Adipose tissue (tissue), 3 donors: ENCODE measurements around the gene DCUN1D4. TPM values are rescaled to one million over a fixed set of nuclear protein-coding genes. Genes with fewer than 3 reads are reported as not detected.
A peak's percentile ranks its signal among the peaks of the same experiment; 100 is the strongest.

ENCODE experiments used
- H3K27ac ChIP-seq: one replicate; pipeline ENCODE4 v1.5.1; 2013; ENCODE audit warnings: low read depth, low read length
- WGBS, 3 donors: extraction: QIAGEN DNeasy Blood & Tissue Kit; methylation state at CpG; one replicate each; pipeline ENCODE4 v1.1.7; 2013; 5-methylcytosine and 5-hydroxymethylcytosine counted together
- polyA plus RNA-seq, 3 donors: library from polyadenylated mRNA; stranded (reverse); fragments of 200-250 nt; gene quantifications; one replicate each; pipeline ENCODE4 v1.2.3, GENCODE V29; 2013
- donor health status: healthy with polysubstance abuse.
- donor health status: Bipolar disorder and iron deficiency.
- donor health status: healthy.

Gene DCUN1D4
- polyA plus RNA-seq = 10 to 100 TPM in 2 of 3 donors, 1 to 10 TPM in 1; 6.7 to 23.1 (median 15.5) TPM

DNA sequence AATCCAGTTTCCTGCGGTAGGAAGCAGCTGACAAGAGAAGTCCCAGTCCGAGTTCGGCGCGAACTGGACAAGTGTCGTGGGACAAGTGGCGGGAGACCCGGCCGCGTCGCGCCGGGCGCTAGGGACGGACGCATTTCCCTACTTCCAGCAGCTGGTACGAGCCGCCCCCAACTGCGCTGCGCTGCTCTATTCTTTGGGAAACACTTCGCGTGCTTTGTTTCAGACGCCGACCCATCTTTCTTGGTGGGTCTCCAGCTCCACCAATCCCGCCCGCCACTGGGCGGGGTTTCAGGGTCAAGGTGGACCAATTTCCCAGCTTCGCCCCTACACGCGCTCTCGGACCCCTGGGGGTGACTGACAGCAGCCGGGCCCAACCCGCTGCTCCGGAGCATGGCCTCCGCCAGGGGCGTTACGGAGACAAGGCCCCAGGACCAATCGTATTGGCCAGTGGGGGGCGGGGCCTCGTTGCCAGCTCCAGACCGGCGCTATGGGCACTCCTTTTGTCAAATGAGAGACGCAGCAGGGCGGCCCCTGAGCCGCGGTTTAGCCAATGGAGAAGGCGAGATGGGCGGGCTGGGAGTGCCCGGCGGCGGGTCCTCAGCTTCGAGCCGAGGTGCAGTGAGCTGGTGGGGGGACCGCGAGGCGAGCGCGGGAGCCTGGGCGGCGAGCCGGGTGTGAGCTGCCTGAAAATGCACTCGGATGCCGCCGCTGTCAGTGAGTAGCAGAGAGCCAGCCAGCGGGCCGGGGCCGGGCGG lies at the start of gene DCUN1D4:
Gene DCUN1D4 (plus strand): TSS at position 600 of the 755 bp plus-strand sequence. CDS start 90 bp downstream, at position 690.
- H3K27ac ChIP-seq = peak within 1 kb of the TSS; percentile 91
- 0 to 1% (median 1%) methylated on average over 59 to 68 of the region's 68 CpGs for WGBS, 3 donors

DNA sequence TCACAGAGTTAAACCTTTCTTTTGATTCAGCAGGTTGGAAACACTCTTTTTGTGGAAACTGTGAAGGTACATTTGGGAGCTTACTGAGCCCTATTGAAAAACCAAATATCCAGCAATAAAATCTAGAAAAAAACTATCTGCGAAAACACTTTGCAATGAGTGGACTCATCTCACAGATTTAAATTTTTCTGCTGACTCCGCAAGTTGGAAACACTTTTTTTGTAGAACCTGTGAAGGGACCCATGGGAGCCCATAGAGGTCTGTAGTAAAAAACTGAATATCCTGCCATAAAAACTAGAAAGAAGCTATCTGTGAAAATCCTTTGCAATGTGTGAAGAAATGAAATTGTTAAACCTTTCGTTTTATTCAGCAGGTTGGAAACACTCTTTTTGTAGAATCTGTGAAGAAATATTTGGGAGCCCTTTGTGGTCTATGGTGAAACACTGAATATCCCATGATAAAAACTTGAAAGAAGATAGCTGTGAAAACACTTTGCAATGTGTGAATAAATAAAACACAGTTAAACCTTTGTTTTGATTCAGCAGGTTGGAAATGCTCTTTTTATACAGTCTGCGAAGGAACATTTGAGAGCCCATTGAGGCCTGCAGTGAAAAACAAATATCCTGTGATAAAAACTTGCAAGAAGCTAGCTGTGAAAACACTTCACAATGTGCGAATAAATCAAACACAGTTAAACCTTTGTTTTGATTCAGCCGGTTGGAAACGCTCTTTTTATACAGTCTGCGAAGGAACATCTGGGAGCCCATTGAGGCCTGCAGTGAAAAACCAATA lies 22.3 kb upstream of the DCUN1D4 start:
- 81 to 89% (median 87%) methylated on average over 8 of the region's 8 CpGs for WGBS, 3 donors
- H3K27ac ChIP-seq = no peak overlapping the region

DNA sequence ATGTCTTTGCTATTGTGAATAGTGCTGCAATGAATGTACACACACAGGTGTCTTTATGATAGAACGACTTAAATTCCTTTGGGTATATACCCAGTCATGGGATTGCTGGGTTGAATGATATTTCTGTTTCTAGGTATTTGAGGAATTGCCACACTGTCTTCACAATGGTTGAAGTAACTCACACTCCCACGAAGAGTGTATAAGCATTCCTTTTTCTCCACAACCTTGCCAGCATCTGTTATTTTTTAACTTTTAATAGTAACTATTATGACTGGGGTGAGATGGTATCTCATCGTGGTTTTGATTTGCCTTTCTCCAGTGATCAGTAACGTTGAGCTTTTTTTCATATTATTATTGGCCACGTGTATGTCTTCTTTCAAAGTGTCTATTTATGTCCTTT lies 17.6 kb upstream of the DCUN1D4 start:
- 50 to 71% (median 61%) methylated on average over 5 of the region's 5 CpGs for WGBS, 3 donors
- H3K27ac ChIP-seq = no peak overlapping the region

- WGBS, 3 donors = 51 to 59% (median 54%) methylated on average over 3 of the region's 3 CpGs
Observed at GRCh38 chr4:51830156-51830720, 12.7 kb upstream of the DCUN1D4 start.

DNA sequence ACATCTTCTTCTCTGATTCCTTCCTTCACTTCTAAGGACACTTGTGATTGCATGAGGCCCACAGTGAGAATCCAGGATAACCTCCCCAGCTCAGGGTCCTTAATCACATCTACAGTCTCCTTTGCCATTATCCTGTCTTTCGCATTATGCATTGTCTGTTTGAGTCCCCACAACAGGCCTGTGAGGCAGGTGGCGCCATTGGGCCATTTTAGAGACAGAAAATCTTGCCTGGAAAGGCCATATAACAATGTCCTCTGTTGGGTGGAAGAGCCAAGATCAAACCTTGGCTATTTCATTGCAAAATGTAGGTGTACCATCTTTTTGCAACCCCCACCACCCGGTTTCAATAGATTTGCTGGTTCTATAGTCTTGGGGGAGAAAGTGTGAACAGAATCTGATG lies 11.8 kb upstream of the DCUN1D4 start:
- 11 to 25% (median 20%) methylated on average over 3 of the region's 3 CpGs for WGBS, 3 donors
- no peak overlapping the region for H3K27ac ChIP-seq

More at GRCh38 chr4:51830156-51830720, 12.7 kb upstream of the DCUN1D4 start:
- H3K27ac ChIP-seq = no peak overlapping the region

DNA sequence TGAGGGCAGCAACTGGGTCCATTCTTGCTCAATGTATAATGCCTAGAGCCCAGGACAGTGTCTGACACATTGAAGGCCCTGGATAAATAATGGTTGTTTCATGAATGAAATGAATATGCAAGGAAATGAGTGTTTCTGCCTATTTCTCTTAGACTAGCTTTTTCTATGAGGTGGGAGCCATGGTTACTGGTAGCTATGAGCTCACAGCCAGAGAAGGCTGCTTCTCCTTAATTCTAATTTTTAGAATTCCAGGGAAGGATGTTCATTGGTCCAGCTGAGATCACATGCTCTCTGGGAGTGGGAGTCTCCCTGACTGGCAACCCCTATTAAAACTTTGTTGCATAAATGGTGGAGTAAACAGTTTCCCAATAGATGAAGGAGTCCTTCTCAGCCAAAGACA lies 9.7 kb upstream of the DCUN1D4 start:
- H3K27ac ChIP-seq = no peak overlapping the region

DNA sequence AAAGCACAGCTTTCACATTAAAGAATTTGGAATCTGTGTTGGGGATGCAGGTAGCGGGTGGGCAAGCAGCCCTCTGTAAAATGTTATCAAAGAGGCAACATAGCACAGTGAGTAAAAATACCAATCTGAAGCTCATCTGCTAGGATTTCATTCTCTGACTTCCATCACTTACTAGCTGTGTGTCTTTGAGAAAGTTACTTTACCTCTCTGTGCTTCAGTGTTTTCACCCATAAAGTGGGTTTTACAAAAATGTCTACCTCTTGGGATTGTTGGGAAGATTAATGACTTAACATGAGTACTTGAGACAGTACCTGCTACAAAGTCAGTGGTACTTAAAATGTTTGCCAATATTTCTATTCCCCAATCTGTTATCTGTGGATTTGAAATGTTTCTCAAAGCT lies 7.9 kb upstream of the DCUN1D4 start:
- 96% methylated on average over 1 of the region's 1 CpG for WGBS, 3 donors
- H3K27ac ChIP-seq = no peak overlapping the region

DNA sequence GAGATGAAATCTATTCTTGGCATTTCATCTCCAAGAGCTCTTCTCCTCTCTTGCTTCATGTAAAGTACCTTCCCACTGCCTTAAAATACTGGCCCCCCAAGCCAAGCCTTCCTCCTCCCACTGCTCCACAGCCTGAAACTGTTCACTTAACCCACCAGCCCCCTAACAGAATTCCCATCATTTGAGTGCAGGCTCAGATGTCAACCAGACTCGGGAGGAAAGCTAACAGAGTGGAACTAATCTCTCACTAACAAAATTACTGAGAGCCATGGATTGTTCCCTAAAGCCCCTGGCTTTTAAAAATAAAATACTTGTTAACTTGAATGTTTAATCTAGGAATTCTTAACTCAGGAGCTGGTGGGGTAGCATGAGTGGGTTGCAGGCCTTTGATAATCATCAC lies 7.1 kb upstream of the DCUN1D4 start:
- 43 to 74% (median 64%) methylated on average over 1 of the region's 1 CpG for WGBS, 3 donors
- H3K27ac ChIP-seq = no peak overlapping the region

- H3K27ac ChIP-seq = no peak overlapping the region
- WGBS, 3 donors = 38 to 67% (median 51%) methylated on average over 4 of the region's 4 CpGs
Observed at GRCh38 chr4:51836549-51836948, 6.4 kb upstream of the DCUN1D4 start.

- H3K27ac ChIP-seq = no peak overlapping the region
- WGBS, 3 donors = 88 to 91% (median 89%) methylated on average over 4 of the region's 4 CpGs
Observed at GRCh38 chr4:51840781-51841180, 2.2 kb upstream of the DCUN1D4 start.

DNA sequence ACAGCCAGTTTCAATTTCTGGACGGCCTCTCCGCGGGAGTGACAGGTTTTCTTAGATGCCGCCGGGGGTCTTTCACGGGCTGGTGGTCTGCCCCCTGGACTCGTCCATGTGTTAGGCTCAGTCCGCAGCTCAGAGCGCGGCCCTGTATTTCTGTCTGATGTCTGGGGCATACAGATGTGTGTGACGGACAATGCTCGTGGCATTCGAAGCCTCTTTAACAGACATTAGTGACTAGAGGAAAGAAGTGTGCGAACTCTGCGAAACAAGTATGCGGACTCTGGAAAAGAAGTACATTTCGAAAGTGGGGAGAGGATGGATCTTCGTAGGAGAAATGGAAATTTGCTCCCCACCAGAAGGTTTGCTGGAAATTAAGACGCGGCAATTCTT lies 793 bp upstream of the DCUN1D4 start:
- no peak overlapping the region for H3K27ac ChIP-seq
- WGBS, 3 donors = 0 to 2% (median 1%) methylated on average over 20 of the region's 20 CpGs

DNA sequence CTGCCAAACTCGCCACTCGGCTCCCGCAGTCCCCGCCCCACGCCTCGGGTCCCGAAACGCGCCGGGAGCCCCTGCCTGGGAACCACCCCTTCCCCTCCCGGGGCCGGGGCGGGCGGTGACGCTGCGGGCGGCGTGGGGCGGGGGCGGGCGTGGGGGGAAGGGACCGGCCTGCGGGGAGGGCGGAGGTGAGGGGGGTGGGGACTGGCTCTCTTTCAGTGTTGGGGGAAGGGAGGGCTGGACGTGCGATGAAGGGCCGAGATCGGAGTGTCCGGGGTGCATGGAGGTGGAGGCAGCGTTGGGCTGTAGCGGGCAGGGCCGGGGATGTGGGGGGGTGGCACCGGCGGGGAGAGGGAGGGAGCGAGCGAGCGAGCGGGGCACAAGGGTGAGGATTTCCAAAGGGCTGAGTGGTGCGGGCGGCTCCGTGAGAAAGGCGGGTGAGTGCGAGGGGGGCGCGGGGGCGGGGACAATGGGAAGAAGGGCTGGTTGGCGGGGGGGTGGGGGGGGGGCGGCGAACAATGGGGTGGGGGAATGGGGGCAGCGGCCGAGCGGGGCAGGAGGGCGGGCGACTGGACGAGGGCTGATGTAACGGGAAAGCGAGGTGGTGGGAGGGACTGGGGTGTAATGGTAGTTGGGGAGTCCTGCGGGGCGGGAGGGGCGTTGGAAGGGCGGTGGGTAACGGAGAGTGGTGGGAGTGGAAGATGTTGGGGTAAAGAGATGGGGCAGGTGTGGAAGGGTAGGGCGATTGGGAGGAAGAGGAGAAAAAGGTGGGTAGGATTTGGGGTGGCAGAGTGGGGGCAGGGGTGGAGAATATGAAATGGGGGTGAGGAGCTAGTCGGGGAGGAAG lies 578 bp downstream of the DCUN1D4 start:
- peak overlapping the region; percentile 91 for H3K27ac ChIP-seq
- 1 to 3% (median 2%) methylated on average over 25 to 59 of the region's 64 CpGs for WGBS, 3 donors

GRCh38 chr4:51844153-51845054 lies 1.5 kb downstream of the DCUN1D4 start:
- 0 to 1% (median 0%) methylated on average over 67 to 71 of the region's 71 CpGs for WGBS, 3 donors
- H3K27ac ChIP-seq = peak overlapping the region; percentile 51

- WGBS, 3 donors = 27 to 65% (median 57%) methylated on average over 6 of the region's 6 CpGs
- H3K27ac ChIP-seq = no peak overlapping the region
Observed at GRCh38 chr4:51845055-51845426, 2.1 kb downstream of the DCUN1D4 start.

DNA sequence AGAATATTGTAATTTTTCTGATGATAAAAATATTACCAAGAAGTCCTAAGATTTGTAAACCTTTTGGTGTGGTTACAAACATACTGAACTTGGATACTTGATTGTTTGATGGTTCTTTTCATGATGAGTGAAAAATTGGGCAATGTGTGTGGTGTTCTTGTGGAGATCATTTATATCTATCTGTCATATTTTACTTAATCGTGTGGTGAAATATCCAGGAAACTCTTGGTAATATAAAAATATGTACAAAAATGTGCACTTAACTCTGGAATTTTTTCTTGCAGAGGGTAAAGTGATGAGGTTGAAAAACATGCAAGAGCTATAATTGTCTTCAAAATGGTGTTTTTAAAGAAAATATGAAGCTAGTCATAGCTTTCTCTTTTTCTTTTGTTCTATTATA lies 2.8 kb downstream of the DCUN1D4 start:
- no peak overlapping the region for H3K27ac ChIP-seq
- 28 to 52% (median 38%) methylated on average over 1 of the region's 1 CpG for WGBS, 3 donors

GRCh38 chr4:51849430-51849829 lies 6.5 kb downstream of the DCUN1D4 start:
- no peak overlapping the region for H3K27ac ChIP-seq
- WGBS, 3 donors = 75 to 76% (median 75%) methylated on average over 5 of the region's 5 CpGs

DNA sequence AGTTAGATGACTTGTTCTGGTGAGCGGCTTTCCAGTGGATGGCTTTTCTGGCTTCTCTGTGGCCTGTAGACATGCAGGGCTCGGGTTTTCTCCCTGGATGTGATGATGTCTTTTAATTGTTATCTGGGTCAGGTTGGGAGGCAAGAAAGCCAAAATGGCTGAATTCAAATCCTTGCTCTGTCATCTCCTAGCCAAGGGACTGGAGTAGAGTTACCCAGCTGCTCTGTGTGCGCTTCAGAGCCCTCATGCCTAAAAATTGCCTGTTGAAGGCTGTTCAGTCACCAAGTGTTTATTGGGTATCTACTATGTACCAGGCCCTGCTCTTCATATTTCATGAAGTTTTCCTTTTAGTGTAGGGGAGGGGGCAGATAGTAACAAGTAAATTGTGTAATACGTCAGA lies 7.3 kb downstream of the DCUN1D4 start:
- no peak overlapping the region for H3K27ac ChIP-seq
- WGBS, 3 donors = 92 to 97% (median 94%) methylated on average over 4 of the region's 4 CpGs
